HG03469 (cell line): ENCODE data around the gene MED4.

Experiments
- ATAC-seq: cut with Tn5 transposase; IDR thresholded peaks from one replicate; pipeline ENCODE4 v1.9.1; 2021; ENCODE audit warnings: mild to moderate bottlenecking, moderate library complexity, moderate number of reproducible peaks; ENCODE audit not compliant: unreplicated experiment

Gene MED4

GRCh38 chr13:48094781-48095502, at the start of gene MED4:
Gene MED4 (minus strand): TSS chr13:48095104. CDS start chr13:48095078, 26 bp downstream.
- ATAC-seq: peak; percentile 89

GRCh38 chr13:48144413-48145035, 49.6 kb upstream of the MED4 start:
- ATAC-seq: no peak

GRCh38 chr13:48142436-48142835, 47.5 kb upstream of the MED4 start:
- peak; percentile 92 for ATAC-seq

GRCh38 chr13:48138270-48138669, 43.4 kb upstream of the MED4 start:
- ATAC-seq: no peak

GRCh38 chr13:48132961-48133360, 38.1 kb upstream of the MED4 start:
- ATAC-seq: no peak

GRCh38 chr13:48131533-48131932, 36.6 kb upstream of the MED4 start:
- ATAC-seq: no peak

- peak; percentile 64 for ATAC-seq
Observed at GRCh38 chr13:48126944-48127830, 32.3 kb upstream of the MED4 start.

- ATAC-seq: no peak
Observed at GRCh38 chr13:48125794-48126228, 30.9 kb upstream of the MED4 start.

- ATAC-seq: no peak
Observed at GRCh38 chr13:48123812-48124211, 28.9 kb upstream of the MED4 start.

GRCh38 chr13:48121733-48122132, 26.8 kb upstream of the MED4 start:
- no peak for ATAC-seq

- no peak for ATAC-seq
Observed at GRCh38 chr13:48120241-48120640, 25.3 kb upstream of the MED4 start.

GRCh38 chr13:48118030-48118429, 23.1 kb upstream of the MED4 start:
- no peak for ATAC-seq

GRCh38 chr13:48116808-48117207, 21.9 kb upstream of the MED4 start:
- no peak for ATAC-seq

- no peak for ATAC-seq
Observed at GRCh38 chr13:48113756-48114130, 18.8 kb upstream of the MED4 start.

- ATAC-seq: no peak
Observed at GRCh38 chr13:48112896-48113755, 18.2 kb upstream of the MED4 start.

GRCh38 chr13:48110931-48111721, 16.2 kb upstream of the MED4 start:
- no peak for ATAC-seq

- no peak for ATAC-seq
Observed at GRCh38 chr13:48110132-48110868, 15.4 kb upstream of the MED4 start.

GRCh38 chr13:48108106-48108505, 13.2 kb upstream of the MED4 start:
- no peak for ATAC-seq

GRCh38 chr13:48097793-48098192, 2.9 kb upstream of the MED4 start:
- ATAC-seq: no peak
